Stimulated activated CD4-positive, alpha-beta T cell treated with anti-CD3 and anti-CD28 coated beads, Interleukin-12 subunit alpha, Interleukin-12 subunit beta, amount 100 ng/mL, for 24 hours (primary cell): ENCODE measurements around the gene NOSTRIN.
"Not testable (repeated sequence)": the region's sequence is repeated elsewhere in the genome, so short reads cannot be mapped to it uniquely, and the experiment has no call there.

Experiments used
- DNase-seq, 2 experiments: peaks; one replicate each; pipeline ENCODE4 v3.0.0-alpha.2; 2020; ENCODE audit warnings: low read depth in 2 of 2

Gene NOSTRIN

DNA sequence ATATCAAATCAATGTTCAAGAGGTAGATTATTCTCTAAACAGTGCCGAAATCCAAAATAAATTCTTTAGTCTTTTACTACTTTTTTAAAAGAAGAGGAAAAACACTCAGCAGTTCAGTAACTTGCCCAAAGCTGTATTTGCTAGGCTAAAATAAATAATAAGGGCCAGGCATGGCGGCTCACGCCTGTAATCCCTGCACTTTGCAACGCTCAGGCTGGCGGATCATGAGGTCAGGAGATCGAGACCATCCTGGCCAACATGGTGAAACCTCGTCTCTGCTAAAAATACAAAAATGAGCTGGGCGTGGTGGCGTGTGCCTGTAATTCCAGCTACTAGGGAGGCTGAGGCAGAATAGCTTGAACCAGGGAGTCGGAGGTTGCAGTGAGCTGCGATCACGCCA, 79.7 kb downstream of the NOSTRIN start:
- not testable (repeated sequence) for DNase-seq

DNA sequence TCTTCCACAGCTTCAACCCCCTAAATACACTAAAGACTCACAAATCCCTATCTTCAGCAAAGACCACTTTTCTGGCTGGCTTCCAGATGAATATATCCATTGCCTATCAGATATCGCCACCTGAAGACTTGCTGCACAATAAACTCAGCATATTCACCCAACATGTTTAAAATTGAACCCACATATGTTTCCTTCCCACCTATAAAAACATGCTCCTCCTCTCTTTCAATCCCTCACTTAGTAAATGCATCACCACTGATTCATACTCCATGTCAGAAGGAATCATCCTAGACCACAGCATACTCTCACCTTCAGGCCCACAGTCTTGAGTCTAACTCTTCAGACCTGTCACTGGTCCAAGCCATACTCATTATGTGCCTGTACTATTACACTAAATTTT, 82.5 kb downstream of the NOSTRIN start:
- DNase-seq, result no peak

DNA sequence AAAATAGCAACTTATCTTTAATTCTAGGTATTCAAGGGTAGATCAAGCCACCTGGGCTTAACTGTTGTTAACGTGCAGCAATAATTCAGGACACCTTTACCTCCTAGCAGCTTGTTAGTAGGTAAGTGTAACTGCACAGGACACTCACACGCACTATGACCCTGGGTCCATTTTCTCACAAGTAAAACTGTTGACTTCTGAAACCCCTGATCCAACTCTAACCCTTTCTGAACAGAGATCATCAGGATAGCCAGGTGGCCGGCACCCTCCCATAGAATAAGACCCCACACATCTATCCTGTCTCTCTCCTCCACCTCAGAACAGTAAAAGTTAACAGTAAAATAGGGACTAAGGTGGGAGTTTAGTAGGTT, 87.2 kb downstream of the NOSTRIN start:
- DNase-seq, result no peak

DNA sequence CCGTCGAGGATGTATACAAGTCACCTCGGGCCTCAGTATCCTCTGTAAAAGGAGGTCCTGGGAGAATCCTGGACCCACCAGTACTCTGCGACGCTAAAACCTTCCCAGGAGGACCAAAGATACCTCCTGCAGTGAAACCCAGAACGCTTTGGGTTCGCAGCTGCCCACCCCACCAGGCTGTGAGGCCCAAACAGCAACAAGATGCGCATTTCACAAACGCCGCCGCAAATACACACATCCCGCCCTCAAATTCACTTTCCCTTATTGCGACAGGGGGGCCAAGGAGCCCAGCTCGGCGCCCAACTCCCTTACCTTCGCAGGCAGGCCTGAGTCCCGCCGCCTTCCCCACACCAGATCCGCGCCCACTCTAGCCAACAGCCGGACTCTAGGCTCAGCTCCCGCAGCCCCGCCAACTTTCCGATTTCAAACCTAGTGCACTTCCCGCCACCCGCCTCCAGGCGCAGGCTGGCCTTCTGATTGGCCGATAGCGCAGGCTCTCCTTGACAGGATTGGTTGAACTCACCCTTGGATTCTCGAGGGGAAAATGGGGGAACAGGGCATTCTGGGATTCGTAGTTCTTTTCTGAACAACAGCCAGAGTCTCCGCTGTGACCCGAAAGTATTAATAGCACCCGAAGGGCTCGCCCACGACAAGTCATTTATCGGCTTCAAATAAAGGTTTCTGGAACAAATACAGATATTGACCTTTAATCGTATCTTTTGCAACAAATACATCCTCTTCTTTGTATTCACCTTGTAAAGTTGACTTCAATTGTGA, 87.8 kb downstream of the NOSTRIN start, which contains the start of gene SPC25:
Gene SPC25, minus strand, starts transcription at position 425 of the 777 bp plus-strand sequence. CDS start 911 bp downstream, outside the sequence.
- DNase-seq, result peak; percentile 69 to 84

DNA sequence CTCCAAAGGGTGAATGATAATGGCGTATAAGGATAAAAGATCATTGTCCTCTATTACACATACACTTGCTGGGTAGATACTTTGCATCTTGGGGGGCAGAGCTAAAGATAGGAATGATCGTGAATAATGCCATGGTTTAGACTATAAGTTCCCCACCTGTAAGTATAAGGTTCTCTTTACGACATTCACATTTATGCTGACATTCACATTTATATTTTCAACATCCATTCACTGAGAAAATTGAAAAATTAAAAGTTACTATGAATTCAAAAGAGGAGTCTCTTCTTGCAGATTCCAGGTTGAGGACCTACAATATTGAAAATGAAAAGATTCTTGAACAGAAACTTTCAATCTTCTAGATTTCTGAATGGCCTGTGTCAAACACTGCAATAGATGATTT, 89.9 kb downstream of the NOSTRIN start:
- DNase-seq, result no peak

DNA sequence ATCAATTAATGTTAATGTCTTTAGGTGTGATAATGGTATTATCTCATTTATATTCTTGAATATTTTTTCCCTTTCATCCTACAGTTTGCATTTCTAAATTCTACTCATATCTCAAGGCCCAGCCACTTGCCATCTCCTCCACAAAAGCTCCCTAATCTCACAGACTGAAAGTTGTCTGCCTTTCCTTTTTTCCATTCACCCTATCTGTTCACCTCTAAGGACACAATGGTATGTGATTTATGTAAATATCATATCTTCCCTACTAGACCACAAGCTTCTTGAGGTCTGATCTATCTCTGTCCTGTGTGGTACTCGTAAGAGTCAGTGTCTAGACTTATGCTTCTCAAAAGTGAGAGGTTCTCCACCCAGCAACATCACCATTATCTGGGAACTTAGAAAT, 91.7 kb downstream of the NOSTRIN start:
- DNase-seq, result no peak

DNA sequence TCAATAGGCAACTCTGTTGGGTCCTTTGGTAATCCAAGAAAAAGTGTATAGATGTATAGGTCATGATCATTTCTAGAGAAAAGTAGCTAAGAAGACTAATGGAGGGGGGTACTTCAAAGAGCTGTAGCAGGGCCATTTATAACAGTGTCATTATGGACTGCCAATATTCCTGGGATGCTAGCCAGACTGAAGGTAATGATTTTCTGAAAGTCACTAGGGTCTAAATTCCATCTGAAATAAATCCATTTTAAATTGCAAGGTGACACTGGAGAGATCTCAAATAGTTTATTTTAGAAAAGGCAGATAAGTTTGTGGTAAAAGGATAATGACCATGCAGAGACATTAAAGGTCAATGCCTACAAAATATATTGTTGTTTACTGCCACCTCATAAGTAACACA, 92.3 kb downstream of the NOSTRIN start:
- no peak for DNase-seq

DNA sequence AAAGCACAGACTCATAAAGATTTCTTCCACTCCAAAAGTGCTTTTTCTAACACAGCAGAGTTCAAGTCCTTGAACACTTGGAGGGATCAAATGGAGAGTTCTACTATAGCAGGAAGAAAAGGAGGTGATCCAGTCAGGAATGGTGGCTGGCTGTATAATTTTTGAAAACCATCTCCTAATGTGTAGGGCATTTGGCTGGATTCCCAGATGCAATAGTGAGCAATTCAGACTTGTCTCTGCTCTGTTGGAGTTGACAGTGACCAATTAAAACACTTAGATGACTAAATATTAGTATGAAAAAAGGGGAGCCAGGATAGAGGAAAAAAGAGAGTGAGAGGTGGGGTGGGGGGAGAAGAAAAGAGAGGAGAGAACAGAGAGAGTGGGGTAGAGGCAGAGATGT, 93.3 kb downstream of the NOSTRIN start:
- no peak for DNase-seq

DNA sequence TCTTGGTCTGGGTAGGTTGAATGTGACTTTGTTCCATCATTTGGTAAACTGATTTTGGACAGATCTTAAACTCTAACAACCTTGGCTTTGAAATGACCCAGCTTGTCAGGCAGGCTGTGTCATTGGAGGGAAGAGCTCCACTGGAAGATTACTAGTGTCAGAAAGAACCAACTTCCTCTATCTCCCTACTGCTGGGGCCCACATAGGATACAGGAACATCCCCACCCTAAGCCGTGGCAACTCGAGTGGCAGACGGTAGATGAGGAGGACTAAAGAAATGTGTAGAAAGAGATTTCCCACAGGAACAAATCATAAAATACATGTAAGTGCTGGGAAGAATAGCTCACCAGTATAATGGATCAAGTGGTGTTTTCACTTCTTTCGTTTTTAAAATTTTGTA, 94.3 kb downstream of the NOSTRIN start:
- DNase-seq, result no peak

DNA sequence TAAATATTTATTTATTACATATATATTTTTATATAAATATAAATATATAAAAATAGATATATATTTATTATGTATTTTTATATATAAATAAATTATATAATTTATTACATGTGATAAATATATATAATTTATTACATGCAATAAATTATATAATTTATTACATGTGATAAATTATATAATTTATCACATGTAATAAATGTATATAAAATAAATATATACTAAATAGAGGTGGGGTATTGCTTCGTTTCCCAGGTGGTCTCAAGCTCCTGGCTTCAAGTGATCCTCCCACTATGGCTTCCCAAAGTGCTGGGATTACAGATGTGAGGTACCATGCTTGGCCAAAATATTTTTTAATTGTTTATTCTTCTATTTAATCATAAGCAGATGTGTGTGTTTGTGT, 95.0 kb downstream of the NOSTRIN start:
- DNase-seq, result no peak

DNA sequence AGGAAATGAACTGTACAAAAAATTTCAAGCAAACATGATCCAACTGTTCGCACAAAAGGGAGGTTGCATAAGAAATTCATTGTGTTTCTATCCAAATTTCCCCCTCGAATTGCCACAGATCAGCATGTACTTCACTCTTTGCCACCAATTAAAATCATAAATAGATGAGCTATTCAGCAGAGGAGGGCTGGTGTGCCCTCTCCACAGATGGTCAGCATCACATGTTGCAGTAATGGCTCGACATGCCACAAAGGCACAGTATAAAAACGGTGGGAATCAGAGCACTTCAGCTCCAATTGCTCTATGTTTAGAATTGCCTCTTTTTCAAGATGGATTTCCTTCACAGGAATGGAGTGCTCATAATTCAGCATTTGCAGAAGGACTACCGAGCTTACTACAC, 98.6 kb downstream of the NOSTRIN start, which contains the start of gene G6PC2:
Gene G6PC2, plus strand, starts transcription at position 289 of the 400 bp plus-strand sequence. Its CDS starts 41 bp downstream, at position 330.
- DNase-seq, result no peak

DNA sequence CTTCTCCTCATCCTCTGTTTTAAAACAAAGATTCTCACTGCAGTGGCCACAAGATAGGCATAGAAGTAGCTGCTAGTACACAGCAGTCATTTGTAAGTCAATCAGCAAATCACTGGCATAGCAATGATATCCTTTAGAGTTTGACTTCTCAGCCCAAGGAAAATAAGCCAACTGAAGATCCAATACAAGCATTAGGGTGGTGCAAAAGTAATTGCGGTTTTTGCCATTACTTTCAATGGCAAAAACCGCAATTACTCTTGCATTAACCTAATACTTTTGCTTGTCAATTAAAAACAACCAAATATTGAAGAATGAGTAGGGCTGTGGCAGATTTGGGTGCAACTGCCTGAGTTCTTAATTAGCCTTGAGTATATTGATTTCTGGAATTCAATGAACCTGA, 101.5 kb downstream of the NOSTRIN start:
- no peak for DNase-seq

DNA sequence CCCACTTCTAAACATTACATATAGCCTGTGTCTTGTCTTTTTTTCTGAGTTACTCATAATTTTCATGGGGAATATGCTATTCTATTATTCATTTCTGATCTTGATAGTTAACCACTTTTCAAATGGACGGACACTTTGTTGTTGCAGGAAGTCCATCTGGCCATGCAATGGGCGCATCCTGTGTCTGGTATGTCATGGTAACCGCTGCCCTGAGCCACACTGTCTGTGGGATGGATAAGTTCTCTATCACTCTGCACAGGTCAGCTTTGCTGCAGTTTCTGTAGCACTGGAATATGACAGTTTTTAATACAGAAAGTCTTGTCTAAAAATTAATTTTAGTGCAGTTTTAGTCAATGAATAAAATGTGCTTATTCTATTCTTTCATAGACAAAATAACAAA, 101.9 kb downstream of the NOSTRIN start:
- no peak for DNase-seq

DNA sequence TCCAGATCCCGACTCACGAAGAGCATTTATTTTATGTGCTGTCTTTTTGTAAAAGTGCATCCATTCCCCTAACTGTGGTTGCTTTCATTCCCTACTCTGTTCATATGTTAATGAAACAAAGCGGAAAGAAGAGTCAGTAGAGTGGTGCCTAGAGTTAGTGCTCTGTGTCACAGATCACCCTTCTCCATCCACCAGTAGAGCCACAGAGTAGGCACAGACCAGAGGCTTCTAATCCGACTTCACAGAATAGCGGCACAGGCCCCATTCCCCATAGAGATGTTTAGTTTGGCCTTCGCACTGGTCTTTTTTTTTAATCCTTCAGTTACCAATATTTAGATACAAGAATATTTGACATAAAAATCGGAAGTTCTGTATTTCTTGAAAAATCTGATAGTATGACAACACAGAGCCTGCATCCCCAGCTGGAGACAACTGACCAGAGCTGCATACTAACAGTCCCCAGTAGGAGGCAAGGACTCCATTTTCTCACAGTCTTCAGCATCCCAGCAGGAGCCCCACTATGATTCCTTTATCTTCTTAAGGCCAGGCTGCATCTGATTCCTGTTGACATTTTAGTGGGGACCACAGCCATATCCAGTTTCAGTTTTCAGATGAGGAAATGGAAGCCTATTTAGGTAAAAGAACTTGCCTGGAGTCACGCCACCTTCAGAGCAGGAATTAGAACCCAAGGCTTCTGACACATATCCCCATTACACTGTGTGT, 105.7 kb downstream of the NOSTRIN start:
- no peak for DNase-seq

DNA sequence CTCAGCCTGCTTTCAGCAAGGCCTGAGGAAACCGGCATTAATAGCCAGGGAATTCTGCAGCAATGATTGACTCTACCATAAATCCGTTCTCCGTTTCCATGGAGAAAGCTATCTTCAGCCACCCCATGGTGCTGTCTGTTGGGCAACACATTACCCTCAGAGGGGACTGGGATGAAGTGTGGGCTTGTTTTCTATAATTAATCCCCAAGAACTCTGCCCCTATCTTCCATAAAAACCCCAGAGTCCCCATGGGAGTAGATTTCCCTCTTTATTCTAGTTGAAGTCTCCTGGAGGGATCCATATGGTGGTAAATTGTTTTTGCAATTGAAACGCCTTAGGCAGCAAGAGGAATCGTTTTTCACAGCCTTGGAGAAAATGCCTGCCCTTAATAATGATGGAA, 107.9 kb downstream of the NOSTRIN start:
- no peak for DNase-seq

DNA sequence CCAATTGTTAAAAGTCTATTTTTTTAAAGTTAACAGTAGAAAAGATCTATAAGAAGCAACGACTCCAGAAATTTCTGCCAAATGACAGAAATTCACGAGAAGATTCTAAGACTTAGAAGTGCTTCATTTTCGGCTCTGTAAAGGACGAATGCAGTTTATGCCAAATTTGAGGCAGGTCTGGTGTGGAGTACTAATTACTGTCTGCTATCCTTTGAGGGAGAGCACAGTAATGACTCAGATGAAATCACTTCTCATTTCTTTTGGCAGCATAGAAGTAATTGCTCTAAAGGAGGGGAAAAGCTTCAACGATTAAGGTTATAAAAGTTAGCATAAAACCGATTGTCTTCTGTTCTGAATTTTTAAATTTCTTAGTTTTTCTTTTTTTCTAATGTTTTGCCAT, 110.0 kb downstream of the NOSTRIN start:
- DNase-seq, result no peak

DNA sequence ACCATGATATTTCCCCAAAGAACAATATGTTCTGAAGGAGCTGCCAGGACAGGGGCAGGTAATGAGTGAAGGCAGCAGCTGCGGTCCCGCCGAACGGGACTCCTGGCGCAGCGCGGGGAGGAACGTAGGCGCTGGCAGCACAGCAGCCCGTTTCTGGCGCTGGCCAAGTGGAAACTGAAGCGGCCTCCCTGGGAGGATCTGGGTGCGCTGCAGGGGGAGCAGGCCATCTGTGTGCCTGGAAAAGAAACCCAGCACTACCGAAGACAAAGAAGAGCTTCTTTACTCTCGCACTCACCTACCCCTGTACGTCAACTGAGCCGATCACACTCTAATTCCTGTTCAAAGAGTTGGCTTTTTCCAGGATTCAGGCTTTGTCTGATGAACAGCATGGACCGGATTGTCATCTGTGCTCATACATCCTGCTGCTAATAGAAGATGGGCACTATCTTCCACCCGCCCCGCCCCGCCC, 110.5 kb downstream of the NOSTRIN start:
- no peak for DNase-seq

DNA sequence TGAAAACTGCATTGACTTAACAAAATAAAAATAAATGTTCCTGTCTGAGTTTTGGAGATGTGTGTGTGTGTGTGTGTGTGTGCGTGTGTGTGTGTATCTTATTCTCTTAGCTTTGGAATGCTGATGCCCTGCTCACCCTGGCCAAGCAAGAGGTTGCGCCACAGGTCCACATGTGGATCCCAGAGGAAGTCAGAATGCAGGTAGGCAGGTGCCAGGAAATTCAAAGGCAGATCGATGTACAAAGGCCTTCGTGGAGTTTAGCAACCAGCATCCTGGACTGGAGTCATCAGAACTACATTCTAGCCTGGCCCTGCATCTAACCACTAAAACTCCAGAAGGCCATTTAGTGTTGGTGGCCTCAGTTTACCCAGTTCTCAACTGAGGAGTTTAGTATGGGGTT, 111.1 kb downstream of the NOSTRIN start:
- no peak for DNase-seq
